GM12872 (cell line): ENCODE data around the gene ALDH16A1.

Experiments
- CTCF ChIP-seq: IDR thresholded peaks from 3 replicates; pipeline ENCODE4 v1.5.1; 2011; ENCODE audit warnings: low read depth, mild to moderate bottlenecking, low read length, moderate library complexity; ENCODE audit not compliant: insufficient read depth

The ALDH16A1 gene

GRCh38 chr19:49431330-49431749 is 21.7 kb upstream of the ALDH16A1 start:
- no peak for TF ChIP-seq CTCF

DNA sequence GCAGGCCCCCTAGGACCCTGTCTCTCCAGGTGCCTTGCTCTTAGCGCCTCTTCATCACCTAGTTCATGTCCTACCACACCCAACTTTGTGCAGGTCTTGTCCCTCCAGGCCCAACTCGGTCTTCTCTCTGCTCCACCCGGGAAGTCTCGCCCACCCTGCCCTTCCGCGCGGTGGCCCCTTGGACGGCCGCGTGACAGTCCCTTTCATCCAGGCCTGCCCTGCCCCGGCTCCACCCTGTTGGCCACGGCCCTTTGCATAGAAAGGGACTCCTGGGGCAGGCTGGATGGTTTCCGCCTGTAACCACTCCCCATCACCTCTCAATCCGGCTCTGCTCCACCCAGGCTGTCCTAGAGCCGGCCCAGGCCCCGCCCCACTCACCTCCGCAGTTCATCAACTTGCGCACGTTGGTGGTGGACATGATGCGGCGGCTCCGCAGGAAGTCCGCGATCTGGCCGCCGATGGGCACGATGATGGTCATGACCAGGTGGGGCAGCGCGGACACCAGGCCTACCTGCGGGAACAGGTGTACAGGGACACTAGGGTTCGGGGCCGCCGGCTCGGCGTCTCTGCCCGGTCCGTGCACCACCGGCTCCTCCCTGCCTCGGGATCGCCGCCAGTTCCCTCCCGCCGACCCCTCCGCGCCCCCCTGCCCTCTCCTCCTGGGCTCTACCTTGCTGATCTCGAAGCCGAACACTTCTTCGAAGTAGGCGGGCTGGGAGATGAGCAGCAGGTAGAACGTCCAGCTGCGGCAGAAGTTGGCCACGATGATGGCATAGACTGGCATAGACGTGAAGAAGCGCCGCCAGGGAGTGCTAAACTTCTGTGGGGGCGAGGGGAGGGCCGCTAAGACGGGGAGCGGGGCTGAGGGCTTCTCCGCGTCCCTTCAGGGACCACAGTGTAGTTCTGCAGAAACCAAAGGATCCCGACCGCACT is 20.6 kb upstream of the ALDH16A1 start:
- no peak for TF ChIP-seq CTCF

DNA sequence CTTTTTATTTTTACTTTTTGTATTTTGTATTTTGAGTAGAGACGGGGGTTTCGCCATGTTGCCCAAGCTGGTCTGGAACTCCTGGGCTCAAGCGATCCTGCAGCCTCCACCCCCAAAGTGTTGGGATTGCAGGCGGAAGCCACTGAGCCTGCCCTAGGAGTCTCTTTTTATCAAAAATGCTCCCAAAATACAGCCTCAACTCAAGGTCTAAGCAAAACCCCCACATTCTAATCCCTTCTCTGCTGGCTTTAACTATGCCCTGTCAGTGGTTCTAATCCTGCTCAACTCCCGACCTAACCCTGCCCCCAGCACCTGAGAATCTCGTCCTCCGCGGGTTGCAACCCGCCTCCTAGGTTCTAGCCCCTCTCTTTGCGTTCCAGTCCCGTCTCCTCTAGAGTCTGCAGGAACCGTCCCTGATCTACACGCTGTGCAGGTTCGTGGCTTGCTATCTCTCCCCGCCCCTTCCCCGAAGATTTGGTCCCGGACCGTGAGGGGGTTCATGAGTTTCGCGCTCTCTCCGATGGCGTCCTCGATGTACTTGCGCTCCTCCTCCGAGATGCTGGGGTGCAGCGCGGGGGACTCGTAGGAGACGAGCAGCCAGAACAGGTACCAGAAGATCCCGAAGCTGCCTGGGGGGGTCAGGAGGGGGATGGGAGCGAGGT is 19.7 kb upstream of the ALDH16A1 start:
- TF ChIP-seq CTCF, result no peak

GRCh38 chr19:49434907-49435583 is 18.0 kb upstream of the ALDH16A1 start:
- no peak for TF ChIP-seq CTCF

DNA sequence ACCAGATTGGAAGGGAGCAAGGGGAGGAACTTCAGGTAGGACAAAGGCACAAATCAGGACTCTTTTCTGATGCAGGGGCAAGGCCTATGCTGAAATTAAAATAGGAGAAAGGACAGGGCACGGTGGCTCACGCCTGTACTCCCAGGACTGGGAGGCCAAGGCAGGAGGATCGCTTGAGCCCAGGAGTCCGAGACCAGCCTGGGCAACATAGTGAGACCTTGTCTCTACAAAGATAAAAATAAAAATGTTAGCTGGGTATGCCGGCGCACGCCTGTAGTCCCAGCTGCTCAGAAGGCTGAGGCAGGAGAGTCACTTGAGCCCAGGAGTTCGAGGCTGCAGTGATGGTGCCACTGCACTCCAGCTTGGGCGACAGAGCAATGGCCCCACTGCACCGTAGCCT is 17.4 kb upstream of the ALDH16A1 start:
- no peak for TF ChIP-seq CTCF

DNA sequence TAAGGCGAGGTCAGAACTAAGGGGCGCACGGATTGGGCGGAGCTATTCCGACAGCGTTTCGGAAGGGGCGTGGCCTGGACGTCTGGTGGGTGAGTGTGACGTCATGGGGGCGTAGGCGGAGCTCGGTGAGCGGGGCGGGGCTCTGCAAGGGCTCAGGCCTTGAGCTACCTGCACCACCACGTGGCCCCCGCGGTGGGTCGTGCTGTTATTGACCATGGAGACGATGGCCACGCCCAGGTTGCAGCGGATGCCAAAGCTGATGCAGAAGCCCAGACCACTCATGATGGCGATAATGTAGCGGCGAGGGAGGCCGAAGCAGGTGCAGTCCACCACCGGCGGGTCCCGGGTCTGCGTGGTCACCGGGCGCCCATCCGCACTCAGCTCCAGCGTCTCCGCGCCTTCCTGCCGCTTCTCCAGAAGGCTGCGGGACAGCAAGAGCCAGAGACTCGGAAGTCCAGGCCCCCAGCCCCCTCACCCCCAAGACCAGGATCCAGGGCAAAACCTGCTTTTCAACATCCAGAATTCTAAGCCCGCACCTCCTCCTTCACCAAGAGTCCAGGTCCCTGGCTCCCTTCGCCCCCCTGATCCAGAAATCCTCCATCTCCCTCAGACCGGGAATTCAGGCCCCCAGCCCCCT is 16.5 kb upstream of the ALDH16A1 start:
- TF ChIP-seq CTCF, result no peak

DNA sequence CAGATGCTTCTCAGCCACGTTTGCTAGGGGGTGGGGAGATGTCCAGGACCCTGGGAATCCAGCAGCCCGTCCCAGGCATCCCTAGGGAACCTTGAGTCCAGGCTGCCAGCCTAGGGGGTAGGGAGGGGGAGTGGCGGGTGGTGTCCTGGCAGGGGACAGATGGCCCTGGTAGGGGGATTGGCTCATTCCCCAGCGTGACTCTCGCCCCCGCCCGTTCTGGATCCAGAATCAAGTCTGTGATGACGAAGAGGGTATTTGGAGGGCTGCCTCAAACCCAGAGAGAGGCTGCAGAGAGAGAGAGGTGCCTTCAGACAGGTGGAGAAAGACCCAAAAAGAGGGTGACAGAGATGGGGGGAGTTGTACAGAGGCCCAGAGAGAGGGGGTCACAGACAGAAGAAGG is 15.8 kb upstream of the ALDH16A1 start:
- no peak for TF ChIP-seq CTCF
